GM18907 (cell line): Measurements from ENCODE around the gene ANKS3.

Experiments used
- ATAC-seq: cut with Tn5 transposase; IDR thresholded peaks from one replicate; pipeline ENCODE4 v1.9.1; 2021; ENCODE audit warnings: mild to moderate bottlenecking, moderate library complexity; ENCODE audit not compliant: unreplicated experiment

The ANKS3 gene

GRCh38 chr16:4674926-4675530, 59.0 kb downstream of the ANKS3 start:
- no peak for ATAC-seq

DNA sequence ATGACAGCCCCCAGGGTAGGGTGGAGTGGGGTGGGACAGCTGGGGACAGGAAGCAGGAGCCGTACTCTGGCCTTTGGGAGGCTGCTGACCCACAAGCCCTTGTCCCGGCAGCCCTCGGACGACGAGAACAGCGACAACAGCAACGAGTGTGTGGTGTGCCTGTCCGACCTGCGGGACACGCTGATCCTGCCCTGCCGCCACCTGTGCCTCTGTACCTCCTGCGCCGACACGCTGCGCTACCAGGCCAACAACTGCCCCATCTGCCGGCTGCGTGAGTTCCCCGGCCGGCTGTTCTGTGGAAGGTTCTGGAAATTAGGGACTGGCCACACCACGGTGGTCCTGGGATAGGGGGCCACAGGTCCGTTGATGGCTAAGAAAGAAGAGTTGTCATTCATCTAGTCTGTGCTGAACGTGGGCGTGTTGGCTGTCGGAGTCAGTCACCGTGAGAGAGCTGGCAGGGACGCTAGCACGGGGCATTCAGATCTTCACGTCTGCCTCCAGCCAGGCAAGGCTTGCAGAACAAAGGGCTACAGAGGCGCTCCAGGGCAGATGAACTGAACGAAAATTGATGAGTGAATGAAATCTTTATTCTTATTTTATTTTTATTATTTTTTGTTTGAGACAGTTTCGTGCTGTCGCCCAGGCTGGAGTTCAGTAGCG, 60.6 kb downstream of the ANKS3 start:
- ATAC-seq = no peak

- ATAC-seq = no peak
These were observed 65.6 kb downstream of the ANKS3 start for GRCh38 chr16:4668313-4668960.

GRCh38 chr16:4667203-4667963, 66.7 kb downstream of the ANKS3 start:
- no peak for ATAC-seq

DNA sequence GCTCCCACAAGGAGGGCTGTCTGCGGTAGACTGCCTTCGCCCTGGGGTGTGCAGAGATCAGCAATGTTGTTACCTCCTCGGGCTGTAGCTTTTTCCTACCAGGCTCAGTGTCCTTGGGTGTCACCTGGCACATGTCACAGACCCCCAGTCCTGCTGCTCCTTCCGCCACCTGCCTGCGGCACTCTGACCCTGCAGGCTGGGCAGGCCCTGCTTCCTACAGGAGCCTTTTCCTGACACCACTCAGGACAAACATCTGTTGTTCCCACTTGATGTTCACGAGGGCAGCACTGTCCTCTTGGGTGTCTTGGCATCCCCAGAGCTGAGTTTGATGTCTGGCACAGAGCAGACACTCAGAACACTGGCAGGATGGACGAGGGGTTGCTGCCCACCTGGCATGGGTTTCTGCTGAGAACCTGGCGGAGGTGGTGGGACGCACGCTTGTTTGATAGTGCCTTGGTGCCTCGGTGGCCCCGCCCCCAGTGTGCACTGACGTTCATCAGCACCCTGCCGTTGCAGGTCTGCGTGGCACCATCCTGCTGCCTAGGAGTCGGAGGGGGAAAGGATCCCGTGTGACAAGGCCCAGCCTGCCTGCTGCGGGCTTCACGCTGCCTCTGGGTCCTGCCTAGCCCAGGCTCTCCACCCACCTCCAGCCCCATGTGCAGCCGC, 67.4 kb downstream of the ANKS3 start:
- ATAC-seq = no peak

- ATAC-seq = no peak
These were observed 69.3 kb downstream of the ANKS3 start for GRCh38 chr16:4664538-4665418.

DNA sequence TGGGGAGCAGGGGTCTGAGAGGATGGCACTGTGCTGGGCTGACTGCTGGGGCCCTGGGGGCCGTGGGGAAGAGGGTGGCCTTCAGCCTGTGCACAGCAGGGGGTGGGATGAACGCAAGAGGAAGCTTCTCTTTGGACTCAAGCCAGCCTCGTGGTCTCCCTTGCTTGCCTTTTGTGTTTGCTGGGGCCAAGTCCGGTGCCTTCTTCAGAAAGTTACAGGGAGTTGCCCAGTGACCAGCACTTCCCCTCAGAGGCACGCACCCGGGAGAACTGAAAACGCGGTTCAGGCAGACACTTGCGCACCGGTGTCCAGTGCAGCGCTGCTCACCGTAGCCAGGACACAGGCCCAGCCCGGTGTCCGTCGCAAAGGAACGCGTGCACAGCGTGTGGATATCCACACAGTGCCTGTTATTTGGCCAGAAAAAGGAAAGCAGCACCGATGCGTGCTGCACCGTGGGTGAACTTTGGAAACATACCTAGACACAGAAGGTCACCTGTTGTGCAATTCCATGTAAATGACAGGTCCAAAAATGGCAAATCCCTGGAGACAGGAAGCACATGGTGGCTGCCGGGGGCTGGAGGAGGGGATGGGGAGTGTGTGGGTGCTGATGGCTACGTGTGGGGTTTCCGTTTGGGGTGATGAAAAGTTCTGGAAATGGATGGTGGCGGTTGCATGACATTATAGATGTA, 70.2 kb downstream of the ANKS3 start:
- ATAC-seq = no peak

GRCh38 chr16:4663465-4663776, 70.7 kb downstream of the ANKS3 start:
- no peak for ATAC-seq

DNA sequence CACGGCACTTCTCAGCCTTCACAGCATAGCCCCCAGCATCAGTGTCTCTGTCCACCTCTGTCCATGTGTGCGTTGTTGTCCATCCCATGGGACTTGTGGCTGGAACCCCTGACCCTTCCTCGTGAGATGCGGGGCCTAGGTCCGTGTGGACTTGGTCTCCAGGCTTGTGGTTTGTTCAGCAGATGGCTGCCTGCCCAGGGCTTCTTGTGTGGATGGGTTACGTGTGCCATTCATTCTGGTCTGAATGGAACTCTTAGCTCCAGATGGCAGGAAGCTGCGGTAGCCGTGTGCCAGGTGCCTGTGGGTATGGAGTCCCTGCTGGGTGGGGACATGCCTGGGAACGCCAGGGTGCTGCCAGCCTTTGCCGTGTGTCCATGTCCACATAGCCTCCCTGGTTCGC, 72.4 kb downstream of the ANKS3 start:
- ATAC-seq = no peak

GRCh38 chr16:4660454-4661007, 73.5 kb downstream of the ANKS3 start:
- no peak for ATAC-seq

- ATAC-seq = no peak
These were observed 74.4 kb downstream of the ANKS3 start for GRCh38 chr16:4659363-4660353.

GRCh38 chr16:4656695-4657686, 77.1 kb downstream of the ANKS3 start:
- no peak for ATAC-seq

DNA sequence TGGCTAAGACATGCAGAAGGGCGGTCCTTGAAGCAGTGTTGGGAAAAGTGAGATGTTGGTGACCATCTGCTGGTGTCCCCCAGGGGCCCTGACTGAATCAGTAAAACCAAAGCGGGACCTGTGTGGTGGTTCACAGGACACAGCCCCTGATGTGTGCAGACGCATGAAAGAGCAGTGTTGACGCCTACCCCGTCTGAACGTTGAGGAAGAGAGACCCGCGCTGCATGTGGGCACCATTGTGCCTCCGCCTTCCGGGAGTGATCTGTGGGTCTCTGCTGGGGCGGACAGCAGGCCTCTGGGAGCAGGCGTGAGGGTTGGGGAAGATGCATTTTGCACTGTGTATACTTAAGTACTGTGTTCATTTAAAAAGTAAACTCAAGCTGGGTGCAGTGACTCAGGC, 77.8 kb downstream of the ANKS3 start:
- no peak for ATAC-seq

DNA sequence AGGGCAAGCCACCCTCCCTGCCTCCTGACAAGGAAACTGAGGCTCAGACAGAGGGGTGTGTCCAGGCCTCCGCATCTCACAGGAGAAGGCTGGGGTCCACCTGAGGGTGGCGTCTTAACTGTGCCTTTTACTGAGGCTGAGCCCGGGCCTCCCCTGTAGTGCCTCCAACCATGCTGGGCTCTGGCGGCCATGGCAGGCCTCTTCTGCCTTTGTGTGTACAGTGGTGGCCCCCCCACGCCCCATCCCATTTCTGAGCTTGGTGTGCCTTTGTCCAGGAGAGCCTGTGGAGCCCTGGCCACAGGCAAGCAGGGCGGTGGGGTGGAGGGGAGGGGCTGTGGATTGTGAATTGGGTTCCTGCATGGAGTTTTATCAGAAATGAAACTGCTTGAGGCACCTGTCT, 78.3 kb downstream of the ANKS3 start:
- no peak for ATAC-seq

DNA sequence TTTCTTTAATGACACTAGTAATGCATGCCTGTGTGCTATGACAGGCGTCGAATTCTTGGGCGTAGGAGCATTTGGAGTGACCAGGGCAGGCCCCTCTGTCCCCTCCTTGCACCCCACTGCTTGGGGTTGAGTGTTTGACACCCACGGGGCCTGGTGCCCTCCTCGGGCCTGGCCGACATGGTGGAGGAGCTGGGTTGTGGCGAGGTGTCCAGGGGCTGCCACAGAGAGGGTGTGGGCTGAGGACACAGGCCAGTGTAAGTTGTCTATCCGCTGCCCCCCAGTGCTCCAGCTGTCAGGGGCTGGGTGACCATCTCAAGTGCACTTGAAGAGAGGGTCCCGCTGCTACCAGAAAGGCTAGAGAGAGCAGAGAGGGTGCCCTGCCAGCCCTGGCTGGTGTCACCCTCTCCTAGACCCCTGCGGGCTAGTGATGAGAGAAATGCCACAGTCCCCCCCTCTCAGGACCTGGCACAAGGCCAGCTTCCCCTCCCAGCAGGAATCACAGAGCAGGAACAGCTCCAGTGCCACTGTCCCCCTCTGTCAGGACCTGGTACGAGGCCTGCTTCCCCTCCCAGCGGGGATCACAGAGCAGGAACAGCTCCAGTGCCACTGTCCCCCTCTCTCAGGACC, 79.0 kb downstream of the ANKS3 start:
- ATAC-seq = no peak
